Measurements from ENCODE around the gene CHMP4B.

Gene CHMP4B

GRCh38 chr20:33817411-33817810 is 6.3 kb downstream of the CHMP4B start:
- DNase-seq (ENCODE audit: low read depth in 2 of 2, low spot score in 1 of 2) = no peak

- no peak for DNase-seq (ENCODE audit: low read depth in 2 of 2, low spot score in 1 of 2)
Measured at GRCh38 chr20:33819456-33819855, 8.3 kb downstream of the CHMP4B start.

- no peak for DNase-seq (ENCODE audit: low read depth in 2 of 2, low spot score in 1 of 2)
Measured at GRCh38 chr20:33820362-33820761, 9.2 kb downstream of the CHMP4B start.

- no peak for DNase-seq (ENCODE audit: low read depth in 2 of 2, low spot score in 1 of 2)
Measured at GRCh38 chr20:33821270-33821836, 10.2 kb downstream of the CHMP4B start.

GRCh38 chr20:33822423-33822822 is 11.3 kb downstream of the CHMP4B start:
- DNase-seq (ENCODE audit: low read depth in 2 of 2, low spot score in 1 of 2) = no peak

- no peak for DNase-seq (ENCODE audit: low read depth in 2 of 2, low spot score in 1 of 2)
Measured at GRCh38 chr20:33822991-33823390, 11.8 kb downstream of the CHMP4B start.

GRCh38 chr20:33824852-33825251 is 13.7 kb downstream of the CHMP4B start:
- no peak for DNase-seq (ENCODE audit: low read depth in 2 of 2, low spot score in 1 of 2)

GRCh38 chr20:33825340-33826269 is 14.5 kb downstream of the CHMP4B start:
- DNase-seq (ENCODE audit: low read depth in 2 of 2, low spot score in 1 of 2) = no peak

GRCh38 chr20:33826270-33826897 is 15.2 kb downstream of the CHMP4B start:
- DNase-seq (ENCODE audit: low read depth in 2 of 2, low spot score in 1 of 2) = no peak

- no peak for DNase-seq (ENCODE audit: low read depth in 2 of 2, low spot score in 1 of 2)
Measured at GRCh38 chr20:33827109-33827508, 16.0 kb downstream of the CHMP4B start.

- DNase-seq (ENCODE audit: low read depth in 2 of 2, low spot score in 1 of 2) = no peak
Measured at GRCh38 chr20:33827634-33828325, 16.6 kb downstream of the CHMP4B start.

GRCh38 chr20:33828326-33828844 is 17.2 kb downstream of the CHMP4B start:
- DNase-seq (ENCODE audit: low read depth in 2 of 2, low spot score in 1 of 2) = no peak

- DNase-seq (ENCODE audit: low read depth in 2 of 2, low spot score in 1 of 2) = no peak
Measured at GRCh38 chr20:33828967-33829560, 17.9 kb downstream of the CHMP4B start.

GRCh38 chr20:33829636-33830035 is 18.5 kb downstream of the CHMP4B start:
- DNase-seq (ENCODE audit: low read depth in 2 of 2, low spot score in 1 of 2) = no peak

- no peak for DNase-seq (ENCODE audit: low read depth in 2 of 2, low spot score in 1 of 2)
Measured at GRCh38 chr20:33830371-33830770, 19.2 kb downstream of the CHMP4B start.

- DNase-seq (ENCODE audit: low read depth in 2 of 2, low spot score in 1 of 2) = no peak
Measured at GRCh38 chr20:33832103-33832804, 21.1 kb downstream of the CHMP4B start.

- no peak for DNase-seq (ENCODE audit: low read depth in 2 of 2, low spot score in 1 of 2)
Measured at GRCh38 chr20:33833333-33833732, 22.2 kb downstream of the CHMP4B start.

- DNase-seq (ENCODE audit: low read depth in 2 of 2, low spot score in 1 of 2) = no peak
Measured at GRCh38 chr20:33835615-33836172, 24.5 kb downstream of the CHMP4B start.

GRCh38 chr20:33836277-33836676 is 25.1 kb downstream of the CHMP4B start:
- DNase-seq (ENCODE audit: low read depth in 2 of 2, low spot score in 1 of 2) = no peak
